NB4 (cell line): ENCODE results near the gene DNAJC21.

Experiments used
- DNase-seq: peaks from one replicate; pipeline ENCODE4 v3.0.0; 2010; ENCODE audit warnings: low read depth
- H3K4me3 ChIP-seq: one replicate; pipeline ENCODE4 v1.5.1; 2011; ENCODE audit warnings: mild to moderate bottlenecking, low read depth, low read length, moderate library complexity
- CTCF ChIP-seq: IDR thresholded peaks from one replicate; pipeline ENCODE4 v1.5.1; 2012; ENCODE audit warnings: low read depth, low read length
- MAX ChIP-seq: IDR thresholded peaks from 2 replicates; pipeline ENCODE4 v1.6.1; 2011; ENCODE audit warnings: low read depth, low read length
- MYC ChIP-seq: IDR thresholded peaks from 2 replicates; pipeline ENCODE4 v1.6.1; 2011; ENCODE audit warnings: low read depth, low read length
- POLR2A ChIP-seq: IDR thresholded peaks from 2 replicates; pipeline ENCODE4 v1.6.1; 2011; ENCODE audit warnings: mild to moderate bottlenecking; ENCODE audit not compliant: insufficient read length; ENCODE audit errors: extremely low read depth

The DNAJC21 gene

GRCh38 chr5:35003018-35003957, 73.9 kb downstream of the DNAJC21 start:
- peak; percentile 66 for DNase-seq
- TF ChIP-seq CTCF: peak; percentile 95
- TF ChIP-seq MAX: peak; percentile 70
- no peak for TF ChIP-seq POLR2A
- TF ChIP-seq MYC: peak; percentile 78
- H3K4me3 ChIP-seq: no peak overlapping the region

GRCh38 chr5:35004200-35004599, 74.8 kb downstream of the DNAJC21 start:
- no peak for TF ChIP-seq POLR2A
- TF ChIP-seq MYC: no peak
- TF ChIP-seq CTCF: no peak
- no peak for TF ChIP-seq MAX
- no peak for DNase-seq
- no peak overlapping the region for H3K4me3 ChIP-seq

- TF ChIP-seq CTCF (no peak), MAX (no peak), POLR2A (no peak), MYC (no peak)
- no peak for DNase-seq
- no peak overlapping the region for H3K4me3 ChIP-seq
These were observed 75.4 kb downstream of the DNAJC21 start for GRCh38 chr5:35004771-35005170.
